HFF-Myc (cell line): ENCODE data around the gene CHST7.

Experiments used
- DNase-seq: peaks from one replicate; pipeline ENCODE4 v3.0.0-alpha.2; 2011; ENCODE audit warnings: low read depth; ENCODE audit errors: extremely low read depth
- H3K4me3 ChIP-seq: replicated peaks from 2 replicates; pipeline ENCODE4 v1.5.1; 2011; ENCODE audit warnings: low read depth, mild to moderate bottlenecking, control low read depth, low read length
- TF ChIP-seq, protein P1 (sequence below): IDR thresholded peaks from 2 replicates; pipeline ENCODE4 v1.5.1; 2012; ENCODE audit warnings: mild to moderate bottlenecking, low read depth, low read length, control low read depth; ENCODE audit errors: missing control alignments

The CHST7 gene

DNA sequence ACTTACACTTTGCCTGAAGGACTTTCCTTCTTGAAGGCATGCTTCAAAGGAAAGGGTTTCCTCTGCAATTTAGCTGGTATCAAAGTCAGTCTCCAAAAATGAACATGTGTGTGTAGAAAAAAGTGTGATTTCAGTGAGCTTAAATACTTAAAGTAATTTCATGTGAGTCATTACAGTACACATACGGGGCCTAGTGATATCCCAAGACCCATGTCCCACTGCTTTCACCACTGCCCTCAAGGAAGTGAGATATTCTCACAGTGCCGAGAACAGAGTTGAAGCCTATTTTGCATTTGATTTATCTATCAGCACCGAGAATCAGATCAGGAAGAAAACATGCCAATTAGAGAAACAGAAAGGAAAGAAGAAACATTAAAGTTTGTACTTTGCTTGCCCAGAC lies 61.0 kb downstream of the CHST7 start:
- no peak overlapping the region for H3K4me3 ChIP-seq
- TF ChIP-seq, protein P1, sequence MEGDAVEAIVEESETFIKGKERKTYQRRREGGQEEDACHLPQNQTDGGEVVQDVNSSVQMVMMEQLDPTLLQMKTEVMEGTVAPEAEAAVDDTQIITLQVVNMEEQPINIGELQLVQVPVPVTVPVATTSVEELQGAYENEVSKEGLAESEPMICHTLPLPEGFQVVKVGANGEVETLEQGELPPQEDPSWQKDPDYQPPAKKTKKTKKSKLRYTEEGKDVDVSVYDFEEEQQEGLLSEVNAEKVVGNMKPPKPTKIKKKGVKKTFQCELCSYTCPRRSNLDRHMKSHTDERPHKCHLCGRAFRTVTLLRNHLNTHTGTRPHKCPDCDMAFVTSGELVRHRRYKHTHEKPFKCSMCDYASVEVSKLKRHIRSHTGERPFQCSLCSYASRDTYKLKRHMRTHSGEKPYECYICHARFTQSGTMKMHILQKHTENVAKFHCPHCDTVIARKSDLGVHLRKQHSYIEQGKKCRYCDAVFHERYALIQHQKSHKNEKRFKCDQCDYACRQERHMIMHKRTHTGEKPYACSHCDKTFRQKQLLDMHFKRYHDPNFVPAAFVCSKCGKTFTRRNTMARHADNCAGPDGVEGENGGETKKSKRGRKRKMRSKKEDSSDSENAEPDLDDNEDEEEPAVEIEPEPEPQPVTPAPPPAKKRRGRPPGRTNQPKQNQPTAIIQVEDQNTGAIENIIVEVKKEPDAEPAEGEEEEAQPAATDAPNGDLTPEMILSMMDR, result no peak
- DNase-seq, result no peak

DNA sequence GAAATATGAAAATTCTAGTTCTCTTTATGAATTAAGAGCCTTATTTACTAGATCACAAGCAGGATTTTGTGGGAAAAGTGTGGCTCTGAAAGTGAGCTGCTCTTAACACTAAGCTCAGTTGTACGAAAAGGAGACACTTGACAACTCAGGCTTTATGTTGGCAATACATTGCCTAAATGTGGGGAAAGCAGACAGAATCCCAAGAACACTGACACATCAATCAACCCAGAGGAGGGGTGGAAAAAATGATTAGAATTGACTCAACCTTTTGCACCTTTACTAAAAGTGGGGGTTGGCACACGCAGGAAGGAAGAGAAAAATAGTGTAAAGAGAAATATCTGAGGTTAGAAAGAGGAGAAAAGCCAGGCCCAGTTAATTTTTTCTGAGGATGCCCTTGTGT lies 61.6 kb downstream of the CHST7 start:
- no peak for DNase-seq
- TF ChIP-seq, protein P1, result no peak
- no peak overlapping the region for H3K4me3 ChIP-seq

DNA sequence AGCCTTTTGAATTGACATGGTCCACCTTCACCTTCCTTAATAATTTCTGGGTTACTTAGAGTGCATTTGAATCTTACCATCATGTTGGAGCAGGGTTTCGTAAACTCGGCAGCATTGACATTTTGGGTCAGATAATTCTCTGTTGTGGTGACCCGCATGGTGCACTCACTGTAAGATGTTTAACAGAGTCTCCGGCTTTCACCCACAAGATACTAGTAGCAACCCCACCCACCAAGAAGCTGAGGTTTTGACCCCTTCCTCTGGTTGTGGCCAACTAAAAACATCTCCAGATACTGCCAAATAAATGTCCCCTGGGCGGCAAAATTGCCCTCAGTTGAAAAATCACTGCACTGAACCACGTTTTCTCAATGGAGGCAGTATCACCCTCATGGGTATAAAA lies 62.7 kb downstream of the CHST7 start:
- DNase-seq, result no peak
- TF ChIP-seq, protein P1, result no peak
- H3K4me3 ChIP-seq, result no peak overlapping the region

DNA sequence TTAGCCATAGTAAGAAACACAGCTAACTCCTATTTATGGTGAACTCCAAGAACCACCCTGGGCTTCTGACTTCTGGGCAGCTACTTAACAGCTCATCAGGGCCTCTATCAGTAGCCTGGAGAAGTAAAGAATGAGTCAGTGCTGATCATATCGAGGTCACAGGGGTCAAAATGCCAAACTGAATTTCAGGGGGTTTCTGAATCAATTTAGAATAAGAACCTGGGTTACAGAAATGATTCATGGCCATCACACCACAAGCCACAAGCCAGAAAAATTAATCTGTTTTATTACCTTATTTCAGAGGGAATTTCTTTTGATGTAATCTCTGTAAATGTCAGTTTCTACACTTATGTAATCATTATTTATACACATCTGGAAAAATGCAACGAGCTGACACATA lies 64.4 kb downstream of the CHST7 start:
- TF ChIP-seq, protein P1, result no peak
- no peak for DNase-seq
- H3K4me3 ChIP-seq, result no peak overlapping the region

DNA sequence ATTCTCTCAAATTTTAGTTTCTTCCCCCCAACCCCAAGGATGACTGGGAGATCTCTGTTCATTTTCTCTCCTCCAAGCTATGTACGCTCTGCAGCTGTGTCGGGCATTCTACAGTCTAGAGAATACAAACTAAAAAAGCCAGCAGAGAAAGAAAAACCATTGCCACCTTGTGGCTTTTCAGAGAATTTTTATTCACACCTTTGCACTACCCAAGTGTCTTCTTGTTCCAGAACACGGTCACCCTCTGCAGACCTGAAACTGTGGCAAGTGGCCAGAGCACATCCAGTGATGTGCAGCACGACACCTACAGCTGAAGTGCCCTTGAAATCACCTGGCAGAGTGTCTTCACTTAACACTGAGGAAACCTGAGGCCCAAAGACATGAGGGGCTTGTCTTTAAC lies 68.6 kb downstream of the CHST7 start:
- no peak for DNase-seq
- TF ChIP-seq, protein P1, result peak; percentile 13

DNA sequence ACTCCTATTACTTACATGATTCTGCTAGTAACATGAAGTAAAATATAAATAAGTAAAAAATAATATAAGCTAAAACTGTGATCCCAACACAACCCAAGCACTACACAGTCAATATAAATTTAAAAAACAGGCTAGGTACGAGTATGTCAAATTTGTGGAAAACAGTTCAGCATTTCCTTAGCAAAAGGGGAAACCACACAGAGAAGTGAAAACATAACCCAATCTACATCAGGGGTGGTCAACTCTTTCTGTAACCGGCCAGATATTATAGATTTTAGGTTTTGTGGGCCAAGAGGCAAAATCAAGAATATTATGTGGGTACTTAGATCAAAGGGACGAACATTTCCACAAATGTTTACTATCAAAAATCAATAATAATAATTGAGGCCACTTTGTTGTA lies 70.1 kb downstream of the CHST7 start:
- TF ChIP-seq, protein P1, result no peak
- no peak overlapping the region for H3K4me3 ChIP-seq
- no peak for DNase-seq

More for the DNA sequence above, 68.6 kb downstream of the CHST7 start:
- H3K4me3 ChIP-seq, result no peak overlapping the region

DNA sequence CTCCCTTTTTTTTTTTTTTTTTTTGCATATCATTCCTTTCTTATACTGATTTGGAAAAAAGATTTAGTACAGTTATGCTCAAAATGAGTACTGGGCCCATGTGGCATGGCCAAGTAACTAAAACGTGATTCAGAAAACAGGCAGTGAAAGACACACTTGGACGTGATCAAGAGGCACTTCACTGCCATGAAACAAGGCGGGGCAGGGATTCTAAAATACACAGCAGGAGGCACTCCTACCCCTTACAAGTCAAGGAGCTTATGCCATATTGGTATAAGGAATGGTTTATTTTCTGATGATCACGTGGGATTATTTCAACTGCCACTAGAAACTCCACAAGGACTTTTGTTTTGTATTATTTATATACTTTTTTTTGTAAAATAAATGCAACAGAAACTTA lies 72.0 kb downstream of the CHST7 start:
- no peak for DNase-seq

More for the DNA sequence above, 72.0 kb downstream of the CHST7 start:
- TF ChIP-seq, protein P1, result no peak
- H3K4me3 ChIP-seq, result no peak overlapping the region
